IMR-90 (cell line): ENCODE measurements around the gene NHLH2. TPM values are rescaled to one million over a fixed set of nuclear protein-coding genes. Genes with fewer than 3 reads are reported as not detected.

Experiments used
- ATAC-seq: fragments of 200-7000 bp; cut with Tn5 transposase; 2 replicates; pipeline ENCODE4 v1.9.1; 2020; ENCODE audit warnings: low read depth, mild to moderate bottlenecking, moderate library complexity
- BruUV-seq: library from RNA; stranded (reverse); fragments of 400-500 nt; replicated peaks from 2 replicates; lab custom pipeline; 2021; lab: Mats Ljungman, UMichigan
- CTCF ChIA-PET: fragments of 300-600 bp; formaldehyde crosslinking; extraction: SDS; loops from one replicate; lab custom pipeline; 2021; ENCODE audit warnings: antibody characterized with exemption; lab: Yijun Ruan, JAX
- POLR2A ChIA-PET: fragments of 300-600 bp; sonication (Branson Sonifier 250); formaldehyde crosslinking; loops from one replicate; lab custom pipeline; 2022; ENCODE audit warnings: antibody characterized with exemption; ENCODE audit not compliant: unreplicated experiment; lab: Charles Lee
- DNase-seq: peaks from one replicate; pipeline ENCODE4 v3.0.0; 2013
- H2AFZ ChIP-seq: replicated peaks from 2 replicates; pipeline ENCODE3; 2013; ENCODE audit warnings: low read length, mild to moderate bottlenecking; ENCODE audit not compliant: poor library complexity
- H2AK5ac ChIP-seq: 2 replicates; pipeline ENCODE4 v1.6.1; 2013; ENCODE audit warnings: low read depth, low read length, inconsistent platforms
- H2AK9ac ChIP-seq: replicated peaks from 2 replicates; pipeline ENCODE3; 2013; ENCODE audit warnings: mild to moderate bottlenecking, low read depth, low read length, moderate library complexity; ENCODE audit not compliant: poor library complexity
- H2BK120ac ChIP-seq: 2 replicates; pipeline ENCODE4 v1.6.1; 2013; ENCODE audit warnings: low read depth, low read length, inconsistent platforms
- H2BK15ac ChIP-seq: 3 replicates; pipeline ENCODE4 v1.6.1; 2013; ENCODE audit warnings: low read depth, low read length, inconsistent platforms
- H2BK20ac ChIP-seq: 2 replicates; pipeline ENCODE4 v1.6.1; 2013; ENCODE audit warnings: low read depth, mild to moderate bottlenecking, inconsistent platforms, low read length, moderate library complexity
- H2BK5ac ChIP-seq: 2 replicates; pipeline ENCODE4 v1.6.1; 2013; ENCODE audit warnings: mild to moderate bottlenecking, low read depth, low read length, inconsistent platforms; ENCODE audit not compliant: poor library complexity, severe bottlenecking
- H3K14ac ChIP-seq: replicated peaks from 2 replicates; pipeline ENCODE4 v1.6.1; 2013; ENCODE audit warnings: low read depth, low read length, inconsistent platforms
- H3K18ac ChIP-seq: 2 replicates; pipeline ENCODE4 v1.6.1; 2013; ENCODE audit warnings: low read depth, low read length, control low read depth
- H3K23ac ChIP-seq: 2 replicates; pipeline ENCODE4 v1.6.1; 2013; ENCODE audit warnings: low read depth, low read length, inconsistent platforms
- H3K27ac ChIP-seq: 2 replicates; pipeline ENCODE4 v1.5.1; 2013; ENCODE audit warnings: mild to moderate bottlenecking, control low read depth, low read length; ENCODE audit not compliant: insufficient read depth
- H3K27me3 ChIP-seq: 2 replicates; pipeline ENCODE4 v1.6.1; 2013; ENCODE audit warnings: low read length; ENCODE audit not compliant: control insufficient read depth, insufficient read depth
- H3K36me3 ChIP-seq: 2 replicates; pipeline ENCODE4 v1.6.1; 2013; ENCODE audit warnings: low read length, mixed read lengths; ENCODE audit not compliant: control insufficient read depth, insufficient read depth
- H3K4ac ChIP-seq: 2 replicates; pipeline ENCODE4 v1.6.1; 2013; ENCODE audit warnings: low read depth, low read length, inconsistent platforms
- H3K4me1 ChIP-seq: 2 replicates; pipeline ENCODE4 v1.6.1; 2013; ENCODE audit warnings: low read length, mixed read lengths; ENCODE audit not compliant: control insufficient read depth, insufficient read depth
- H3K4me2 ChIP-seq: 2 replicates; pipeline ENCODE4 v1.6.1; 2013; ENCODE audit warnings: low read depth, mild to moderate bottlenecking, control low read depth, low read length, moderate library complexity
- H3K4me3 ChIP-seq: 2 replicates; pipeline ENCODE4 v1.5.1; 2013; ENCODE audit warnings: low read depth, mild to moderate bottlenecking, control low read depth, low read length, moderate library complexity; ENCODE audit not compliant: insufficient read depth
- H3K56ac ChIP-seq: 2 replicates; pipeline ENCODE4 v1.6.1; 2013; ENCODE audit warnings: low read length, inconsistent platforms; ENCODE audit not compliant: insufficient read depth; ENCODE audit errors: extremely low read depth
- H3K79me1 ChIP-seq, 2 experiments: 2 replicates each; pipeline ENCODE4 v1.6.1; 2013; ENCODE audit warnings: low read length in 2 of 2, inconsistent platforms in 1 of 2, low read depth in 1 of 2
- H3K9ac ChIP-seq: 2 replicates; pipeline ENCODE4 v1.6.1; 2013; ENCODE audit warnings: low read depth, low read length, control low read depth
- H3K9me1 ChIP-seq: 2 replicates; pipeline ENCODE4 v1.6.1; 2013; ENCODE audit warnings: low read length, inconsistent platforms; ENCODE audit not compliant: insufficient read depth
- H3K9me3 ChIP-seq: 2 replicates; pipeline ENCODE4 v1.6.1; 2013; ENCODE audit warnings: low read length; ENCODE audit not compliant: control insufficient read depth, insufficient read depth
- H4K20me1 ChIP-seq: 2 replicates; pipeline ENCODE4 v1.6.1; 2013; ENCODE audit warnings: low read length, inconsistent platforms; ENCODE audit not compliant: insufficient read depth
- H4K5ac ChIP-seq: 2 replicates; pipeline ENCODE4 v1.6.1; 2013; ENCODE audit warnings: mild to moderate bottlenecking, low read depth, low read length, control low read depth
- H4K8ac ChIP-seq, 2 experiments: 2 replicates each; pipeline ENCODE4 v1.6.1; 2013; ENCODE audit warnings: low read depth in 2 of 2, low read length in 2 of 2, control low read depth in 1 of 2, inconsistent platforms in 1 of 2
- H4K91ac ChIP-seq: 2 replicates; pipeline ENCODE4 v1.6.1; 2013; ENCODE audit warnings: low read depth, low read length, inconsistent platforms; ENCODE audit not compliant: insufficient read depth
- BHLHE40 ChIP-seq: fragments of 150-350 bp; IDR thresholded peaks from 2 replicates; pipeline ENCODE4 v1.6.1; 2016; ENCODE audit warnings: mild to moderate bottlenecking, low read depth, low read length
- CEBPB ChIP-seq: IDR thresholded peaks from 2 replicates; pipeline ENCODE4 v1.6.1; 2012; ENCODE audit warnings: low read depth, low read length, improper control_type of control experiment
- CHD1 ChIP-seq: IDR thresholded peaks from 2 replicates; pipeline ENCODE4 v1.6.1; 2012; ENCODE audit warnings: low read depth, low read length, improper control_type of control experiment
- ELK1 ChIP-seq: fragments of 150-350 bp; IDR thresholded peaks from 2 replicates; pipeline ENCODE4 v1.6.1; 2016; ENCODE audit warnings: low read depth, mild to moderate bottlenecking, low read length, moderate library complexity, borderline replicate concordance
- FOS ChIP-seq: fragments of 150-350 bp; IDR thresholded peaks from 2 replicates; pipeline ENCODE4 v1.6.1; 2016; ENCODE audit warnings: low read depth, low read length
- MAFK ChIP-seq: IDR thresholded peaks from 2 replicates; pipeline ENCODE4 v1.6.1; 2012; ENCODE audit warnings: low read depth, low read length, improper control_type of control experiment
- MAZ ChIP-seq: IDR thresholded peaks from 2 replicates; pipeline ENCODE4 v1.6.1; 2012; ENCODE audit warnings: low read depth, mild to moderate bottlenecking, low read length, improper control_type of control experiment, moderate library complexity, borderline replicate concordance
- MXI1 ChIP-seq: IDR thresholded peaks from 2 replicates; pipeline ENCODE4 v1.6.1; 2012; ENCODE audit warnings: low read depth, mild to moderate bottlenecking, low read length, moderate library complexity, borderline replicate concordance
- NFE2L2 ChIP-seq: fragments of 150-350 bp; IDR thresholded peaks from 2 replicates; pipeline ENCODE4 v1.6.1; 2016; ENCODE audit warnings: low read depth, mild to moderate bottlenecking, low read length
- POLR2A ChIP-seq: IDR thresholded peaks from 2 replicates; pipeline ENCODE4 v1.6.1; 2012; ENCODE audit warnings: mild to moderate bottlenecking, low read depth, low read length
- RAD21 ChIP-seq: IDR thresholded peaks from 2 replicates; pipeline ENCODE4 v1.6.1; 2012; ENCODE audit warnings: low read length, improper control_type of control experiment
- RCOR1 ChIP-seq: IDR thresholded peaks from 2 replicates; pipeline ENCODE4 v1.6.1; 2012; ENCODE audit warnings: mild to moderate bottlenecking, low read length, improper control_type of control experiment; ENCODE audit not compliant: insufficient replicate concordance
- RFX5 ChIP-seq: IDR thresholded peaks from 2 replicates; pipeline ENCODE4 v1.8.0; 2012; ENCODE audit warnings: low read depth, mild to moderate bottlenecking, low read length, moderate library complexity
- SMC3 ChIP-seq: fragments of 150-350 bp; IDR thresholded peaks from 2 replicates; pipeline ENCODE4 v1.6.1; 2016; ENCODE audit warnings: low read depth, mild to moderate bottlenecking, antibody characterized with exemption, low read length, moderate library complexity
- USF2 ChIP-seq: fragments of 150-350 bp; IDR thresholded peaks from 2 replicates; pipeline ENCODE4 v1.6.1; 2017; ENCODE audit warnings: mild to moderate bottlenecking, antibody characterized with exemption, low read length, low read depth
- WGBS, 2 experiments: methylation state at CpG; one replicate each; pipeline versions ENCODE4 v1.1.5 to v1.1.7; 2013; ENCODE audit warnings: missing lambda C conversion rate in 2 of 2; ENCODE audit not compliant: insufficient read length in 1 of 2; ENCODE audit errors: extremely low coverage in 2 of 2; 5-methylcytosine and 5-hydroxymethylcytosine counted together
- dilution Hi-C: fragments of 300-500 bp; cut with HindIII; formaldehyde crosslinking; loops from one replicate; pipeline ENCODE4 v1.14.3; 2018; ENCODE audit warnings: low sequenced_read_pairs; ENCODE audit not compliant: unreplicated experiment
- in situ Hi-C: fragments of 300-500 bp; cut with MboI; formaldehyde crosslinking; loops from 3 replicates; pipeline ENCODE4 v1.14.3; 2019; ENCODE audit warnings: low sequenced_read_pairs, inconsistent platforms, mixed read lengths
- intact Hi-C: fragments of 100-400 bp; cut with micrococcal nuclease; formaldehyde crosslinking; loops from 2 replicates; pipeline ENCODE4 v1.10.0; 2022
- polyA plus RNA-seq, 3 experiments: library from polyadenylated mRNA; depleted of rRNA; stranded (reverse); fragments of >200 nt; gene quantifications; 2 replicates each; pipeline ENCODE4 v1.2.3, GENCODE V29; 2012; ENCODE audit warnings: low replicate concordance in 1 of 3
- total RNA-seq: library from RNA; depleted of rRNA; stranded (reverse); fragments of >200 nt; gene quantifications from 2 replicates; pipeline ENCODE4 v1.2.3, GENCODE V29; 2012

Gene NHLH2
- total and polyA plus RNA-seq, 2 of the 4 experiments (the other 2 are of a cell fraction) = not detected

DNA sequence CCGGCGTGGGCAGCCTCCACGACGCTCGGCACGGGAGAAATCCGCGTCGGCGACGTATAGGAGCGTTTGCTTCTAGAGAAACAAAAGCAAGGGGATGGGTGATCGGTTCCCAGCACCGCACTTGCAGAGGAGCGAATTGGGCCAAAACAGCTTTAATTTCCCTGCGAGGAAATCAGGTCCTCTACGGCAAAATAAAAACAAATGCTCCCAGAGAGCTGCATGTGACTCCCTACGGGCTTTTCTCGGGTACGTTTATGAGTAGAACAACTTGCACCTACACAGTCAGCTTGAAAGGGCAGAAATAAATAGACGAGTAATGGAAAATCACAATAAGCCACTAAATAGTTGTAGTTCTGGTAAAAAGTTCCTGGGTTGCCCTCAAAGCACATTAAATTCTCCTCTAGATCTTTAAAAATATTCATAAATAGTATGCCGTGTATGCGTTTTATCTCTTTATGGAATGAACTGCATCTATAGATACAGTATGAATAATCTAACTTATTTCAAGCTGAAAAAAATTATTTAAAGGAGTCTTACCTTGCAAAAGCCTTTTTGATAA, 1.2 kb downstream of the NHLH2 start:
- Histone ChIP-seq H3K9me1 (no peaks in the 10 kb centered on the region), H4K20me1 (no peaks in the 10 kb centered on the region), H2AK9ac (no peak overlapping the region), H3K4me3 (no peak overlapping the region), H3K79me1 (no peaks in the 10 kb centered on the region), H3K36me3 (no peaks in the 10 kb centered on the region), H4K8ac (no peak overlapping the region), H3K27me3 (peaks cover 54% of the 10 kb centered on the region), H3K4me2 (no peak overlapping the region; the same call in 1 of the 2 replicates), H3K23ac (no peak overlapping the region), H2BK20ac (no peak overlapping the region), H3K9me3 (peaks cover 3% of the 10 kb centered on the region; the same call in 1 of the 2 replicates), H3K9ac (no peak overlapping the region), H2AK5ac (no peak overlapping the region), H3K56ac (no peak overlapping the region), H2AFZ (peak overlapping the region; percentile 52), H2BK120ac (no peak overlapping the region), H3K18ac (no peak overlapping the region), H4K5ac (no peak overlapping the region), H3K4ac (no peak overlapping the region), H2BK15ac (no peak overlapping the region), H4K91ac (no peak overlapping the region), H3K14ac (no peak overlapping the region), H3K4me1 (peaks cover 2% of the 10 kb centered on the region; the same call in 1 of the 2 replicates), H3K27ac (no peak overlapping the region), H2BK5ac (no peak overlapping the region)
- POLR2A ChIA-PET = interaction anchor here (0.6 kb wide), 1 partner anchor 62 kb away, joined by 3 read pairs; no protein-coding TSS in a partner anchor
- in situ Hi-C loops (no loop called here), intact Hi-C loops (no loop called here), dilution Hi-C loops (no loop called here)
- DNase-seq (no peak), ATAC-seq (peak; percentile 22)
- no CpG with 5 or more reads among the region's 23 CpGs for WGBS, 2 experiments
- TF ChIP-seq SMC3 (no peak), RFX5 (no peak), MAFK (no peak), RAD21 (no peak), CEBPB (no peak), RCOR1 (no peak), ELK1 (no peak), BHLHE40 (no peak), MXI1 (no peak), CHD1 (no peak), USF2 (no peak), FOS (no peak), POLR2A (no peak), NFE2L2 (no peak), MAZ (no peak)
- CTCF ChIA-PET = interaction anchor here (0.6 kb wide), 1 partner anchor 32 kb away, joined by 3 read pairs; no protein-coding TSS in a partner anchor
- BruUV-seq = no TSS peak
